ENCODE data around the gene ABCB4. TPM values are rescaled to one million over a fixed set of nuclear protein-coding genes. Genes with fewer than 3 reads are reported as not detected.

The ABCB4 gene
- total and polyA plus RNA-seq, 2 of the 8 experiments (the other 6 are each of a cell fraction or from before 2014, with no cell fraction given): 0.54 to 0.60 TPM

- TF ChIP-seq CHD1 (IDR thresholded peaks at IDR 0.05; ENCODE audit: low read depth, low read length) (no peak), KDM1A (IDR thresholded peaks at IDR 0.05; ENCODE audit: borderline replicate concordance, low read length) (no peak), POLR2AphosphoS5 (IDR thresholded peaks at IDR 0.05; ENCODE audit: low read depth, low read length) (no peak), SRF (IDR thresholded peaks at IDR 0.05; ENCODE audit: low read depth, low read length) (no peak), SP2 (IDR thresholded peaks at IDR 0.05; ENCODE audit: low read length) (no peak), RFX5 (IDR thresholded peaks at IDR 0.05; ENCODE audit: borderline replicate concordance, low read depth, low read length) (no peak), SAP30 (IDR thresholded peaks at IDR 0.05; ENCODE audit: insufficient read depth, insufficient replicate concordance, low read length) (no peak), SIX5 (IDR thresholded peaks at IDR 0.05; ENCODE audit: low read depth, low read length) (no peak)
- TF ChIP-seq, protein P1, sequence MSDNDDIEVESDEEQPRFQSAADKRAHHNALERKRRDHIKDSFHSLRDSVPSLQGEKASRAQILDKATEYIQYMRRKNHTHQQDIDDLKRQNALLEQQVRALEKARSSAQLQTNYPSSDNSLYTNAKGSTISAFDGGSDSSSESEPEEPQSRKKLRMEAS (IDR thresholded peaks at IDR 0.05): no peak
Measured at GRCh38 chr7:87450706-87451105, 24.8 kb downstream of the ABCB4 start (continued).
